Sigmoid colon (tissue), 7 donors: ENCODE data around the gene CYTH4. TPM values are rescaled to one million over a fixed set of nuclear protein-coding genes. Genes with fewer than 3 reads are reported as not detected.
"Not testable (repeated sequence)": the region's sequence is repeated elsewhere in the genome, so short reads cannot be mapped to it uniquely, and the experiment has no call there.

Experiments used
- DNase-seq: peaks from one replicate; pipeline ENCODE4 v3.0.0-alpha.2; 2019
- H3K27ac ChIP-seq, 4 donors: fragments of 200-600 bp; sonication (generic); one replicate each; pipeline ENCODE4 v1.5.1; 2016 to 2019; ENCODE audit warnings: mild to moderate bottlenecking in 1 of 4
- H3K27me3 ChIP-seq, 3 donors: fragments of 200-600 bp; sonication (generic); one replicate each; pipeline ENCODE4 v1.5.1; 2019; ENCODE audit warnings: mild to moderate bottlenecking in 1 of 3
- H3K36me3 ChIP-seq, 4 donors: fragments of 200-600 bp; sonication (generic); one replicate each; pipeline ENCODE4 v1.5.1; 2016 to 2019
- H3K4me1 ChIP-seq, 4 donors: fragments of 200-600 bp; sonication (generic); one replicate each; pipeline ENCODE4 v1.5.1; 2017 to 2019
- H3K4me3 ChIP-seq, 4 donors: fragments of 200-600 bp; sonication (generic); one replicate each; pipeline ENCODE4 v1.5.1; 2017 to 2019; ENCODE audit warnings: mild to moderate bottlenecking in 2 of 4, moderate library complexity in 1 of 4
- H3K9me3 ChIP-seq, 4 donors: fragments of 200-600 bp in 3 of 4; sonication (generic) in 3 of 4; one replicate each; pipeline versions ENCODE4 v1.5.1 to v1.6.1; 2013 to 2019
- EP300 ChIP-seq, 4 donors: sonication (generic); formaldehyde crosslinking; IDR thresholded peaks; one replicate each; pipeline ENCODE4 v1.6.1; 2017; ENCODE audit warnings: antibody characterized with exemption in 4 of 4
- POLR2A ChIP-seq, 2 donors: fragments of 450-650 bp; IDR thresholded peaks; one replicate each; pipeline ENCODE4 v1.6.1; 2016; ENCODE audit warnings: antibody characterized with exemption in 2 of 2, mild to moderate bottlenecking in 2 of 2, moderate library complexity in 2 of 2
- POLR2AphosphoS5 ChIP-seq, 4 donors: sonication (generic); formaldehyde crosslinking; IDR thresholded peaks; one replicate each; pipeline ENCODE4 v1.6.1; 2017; ENCODE audit warnings: antibody characterized with exemption in 4 of 4
- WGBS, 2 donors: extraction: QIAGEN DNeasy Blood & Tissue Kit; methylation state at CpG; one replicate each; pipeline ENCODE4 v1.1.7; 2013; 5-methylcytosine and 5-hydroxymethylcytosine counted together
- intact Hi-C: fragments of 100-400 bp; cut with DNase I; formaldehyde crosslinking; loops from one replicate; pipeline ENCODE4 v1.15.1; 2023
- polyA plus RNA-seq, 3 donors: library from polyadenylated mRNA; stranded (reverse); fragments of 200-250 nt; gene quantifications; one replicate each; pipeline ENCODE4 v1.2.3, GENCODE V29; 2013
- total RNA-seq, 4 donors: library from RNA; depleted of rRNA; stranded (reverse); fragments of >200 nt; gene quantifications; one replicate each; pipeline ENCODE4 v1.1.0, GENCODE V29; 2016
- TF ChIP-seq, protein P1 (sequence below), 4 experiments: fragments of 450-650 bp in 3 of 4; fragments of 200-600 bp in 1 of 4; IDR thresholded peaks; one replicate each; pipeline ENCODE4 v1.5.1; 2016 to 2019; ENCODE audit warnings: antibody characterized with exemption in 4 of 4, mild to moderate bottlenecking in 3 of 4, moderate library complexity in 2 of 4
- donor health status: healthy with polysubstance abuse.
- donor health status: Bipolar disorder and iron deficiency.
- donor health status: healthy.

CYTH4 gene
- total and polyA plus RNA-seq, 7 donors: 4.2 to 22.0 (median 7.2) TPM

DNA sequence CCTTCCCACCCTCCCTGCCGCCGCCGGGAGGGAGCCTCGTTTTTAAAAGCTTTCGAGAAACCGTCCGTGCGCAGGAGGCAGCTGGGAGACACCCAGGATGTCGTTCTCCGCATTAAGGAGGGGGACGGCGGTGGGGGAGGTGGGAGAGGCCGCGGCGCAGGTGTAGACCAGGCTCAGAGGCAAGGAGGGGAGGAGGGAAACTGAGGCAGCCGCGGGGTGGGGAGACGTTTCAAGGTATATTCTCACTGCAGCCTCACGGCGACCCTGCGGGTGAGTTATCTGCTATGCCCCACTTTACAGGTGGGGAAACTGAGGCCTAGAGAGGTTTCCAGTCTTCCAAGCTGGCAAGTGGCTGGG lies 42.7 kb downstream of the CYTH4 start:
- TF ChIP-seq POLR2AphosphoS5 (IDR thresholded peaks at IDR 0.05): no peak
- no peak for TF ChIP-seq POLR2A (IDR thresholded peaks at IDR 0.05)
- no peak for TF ChIP-seq EP300 (IDR thresholded peaks at IDR 0.05)
- TF ChIP-seq, protein P1, sequence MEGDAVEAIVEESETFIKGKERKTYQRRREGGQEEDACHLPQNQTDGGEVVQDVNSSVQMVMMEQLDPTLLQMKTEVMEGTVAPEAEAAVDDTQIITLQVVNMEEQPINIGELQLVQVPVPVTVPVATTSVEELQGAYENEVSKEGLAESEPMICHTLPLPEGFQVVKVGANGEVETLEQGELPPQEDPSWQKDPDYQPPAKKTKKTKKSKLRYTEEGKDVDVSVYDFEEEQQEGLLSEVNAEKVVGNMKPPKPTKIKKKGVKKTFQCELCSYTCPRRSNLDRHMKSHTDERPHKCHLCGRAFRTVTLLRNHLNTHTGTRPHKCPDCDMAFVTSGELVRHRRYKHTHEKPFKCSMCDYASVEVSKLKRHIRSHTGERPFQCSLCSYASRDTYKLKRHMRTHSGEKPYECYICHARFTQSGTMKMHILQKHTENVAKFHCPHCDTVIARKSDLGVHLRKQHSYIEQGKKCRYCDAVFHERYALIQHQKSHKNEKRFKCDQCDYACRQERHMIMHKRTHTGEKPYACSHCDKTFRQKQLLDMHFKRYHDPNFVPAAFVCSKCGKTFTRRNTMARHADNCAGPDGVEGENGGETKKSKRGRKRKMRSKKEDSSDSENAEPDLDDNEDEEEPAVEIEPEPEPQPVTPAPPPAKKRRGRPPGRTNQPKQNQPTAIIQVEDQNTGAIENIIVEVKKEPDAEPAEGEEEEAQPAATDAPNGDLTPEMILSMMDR (IDR thresholded peaks at IDR 0.05): no peak
- H3K27ac ChIP-seq: no peak overlapping the region
- no peaks in the 10 kb centered on the region for H3K9me3 ChIP-seq
- no peaks in the 10 kb centered on the region for H3K36me3 ChIP-seq
- peaks cover 0 to 7% (median 3%) of the 10 kb centered on the region in 4 donors for H3K4me1 ChIP-seq
- 4 to 5% methylated on average over 21 of the region's 21 CpGs for WGBS, 2 donors
- intact Hi-C loops: no loop called here
- H3K4me3 ChIP-seq: no peak overlapping the region
- H3K27me3 ChIP-seq: peaks cover 20 to 71% (median 37%) of the 10 kb centered on the region in 3 donors
- DNase-seq: no peak

DNA sequence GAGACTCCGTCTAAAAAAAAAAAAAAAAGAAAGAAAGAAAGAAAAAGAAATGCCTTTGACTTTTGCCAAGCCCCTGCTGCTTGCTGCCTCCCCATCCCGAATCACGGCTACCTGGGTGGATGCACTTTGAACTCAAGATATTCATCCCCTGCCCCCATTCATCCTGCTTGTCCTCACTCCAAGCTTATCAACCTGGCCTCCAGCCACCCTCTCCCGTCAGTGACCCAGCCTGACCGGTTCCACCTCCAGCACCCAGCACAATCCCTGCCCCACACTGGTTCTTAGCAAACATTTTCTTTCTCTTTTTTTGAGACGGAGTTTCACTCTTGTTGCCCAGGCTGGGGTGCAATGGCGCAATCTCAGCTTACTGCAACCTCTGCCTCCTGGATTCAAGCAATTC lies 44.4 kb downstream of the CYTH4 start:
- 10 to 50% methylated on average over 7 of the region's 7 CpGs for WGBS, 2 donors

DNA sequence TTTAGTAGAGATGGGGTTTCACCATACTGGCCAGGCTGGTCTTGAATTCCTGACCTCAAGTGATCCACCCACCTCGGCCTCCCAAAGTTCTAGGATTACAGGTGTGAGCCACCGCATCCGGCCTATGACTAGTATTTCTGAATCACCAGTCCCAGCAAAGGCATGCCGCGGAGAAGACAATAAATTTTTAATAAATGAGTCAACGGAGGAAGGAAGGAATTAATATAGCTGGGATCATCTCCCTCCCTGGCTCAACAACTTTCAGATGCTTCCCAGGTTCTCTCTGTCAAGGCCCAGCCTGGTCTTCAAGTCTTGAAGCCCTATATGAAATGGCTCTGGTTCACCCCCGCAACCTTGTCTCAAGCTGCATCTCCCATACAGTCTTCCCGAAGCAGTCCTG lies 45.7 kb downstream of the CYTH4 start:
- Histone ChIP-seq H3K27me3 (peaks cover 29 to 97% (median 66%) of the 10 kb centered on the region in 3 donors), H3K36me3 (no peaks in the 10 kb centered on the region), H3K27ac (no peak overlapping the region), H3K4me3 (no peak overlapping the region), H3K9me3 (no peaks in the 10 kb centered on the region), H3K4me1 (peaks cover 0 to 7% (median 3%) of the 10 kb centered on the region in 4 donors)
- 91 to 94% methylated on average over 8 of the region's 8 CpGs for WGBS, 2 donors
- intact Hi-C loops: no loop called here
- no peak for DNase-seq
- TF ChIP-seq POLR2AphosphoS5 (IDR thresholded peaks at IDR 0.05) (no peak), EP300 (IDR thresholded peaks at IDR 0.05) (no peak)
- TF ChIP-seq, protein P1 (IDR thresholded peaks at IDR 0.05): no peak

More for the DNA sequence above, 44.4 kb downstream of the CYTH4 start:
- no peaks in the 10 kb centered on the region for H3K9me3 ChIP-seq
- no peak for DNase-seq
- TF ChIP-seq POLR2A (IDR thresholded peaks at IDR 0.05): no peak
- TF ChIP-seq, protein P1 (IDR thresholded peaks at IDR 0.05): no peak
- no peak for TF ChIP-seq POLR2AphosphoS5 (IDR thresholded peaks at IDR 0.05)
- no peak for TF ChIP-seq EP300 (IDR thresholded peaks at IDR 0.05)
- H3K27ac ChIP-seq: no peak overlapping the region
- no peak overlapping the region for H3K4me3 ChIP-seq
- intact Hi-C loops: no loop called here
- no peaks in the 10 kb centered on the region for H3K36me3 ChIP-seq
- H3K27me3 ChIP-seq: peaks cover 24 to 89% (median 53%) of the 10 kb centered on the region in 3 donors
- peaks cover 0 to 7% (median 3%) of the 10 kb centered on the region in 4 donors for H3K4me1 ChIP-seq

DNA sequence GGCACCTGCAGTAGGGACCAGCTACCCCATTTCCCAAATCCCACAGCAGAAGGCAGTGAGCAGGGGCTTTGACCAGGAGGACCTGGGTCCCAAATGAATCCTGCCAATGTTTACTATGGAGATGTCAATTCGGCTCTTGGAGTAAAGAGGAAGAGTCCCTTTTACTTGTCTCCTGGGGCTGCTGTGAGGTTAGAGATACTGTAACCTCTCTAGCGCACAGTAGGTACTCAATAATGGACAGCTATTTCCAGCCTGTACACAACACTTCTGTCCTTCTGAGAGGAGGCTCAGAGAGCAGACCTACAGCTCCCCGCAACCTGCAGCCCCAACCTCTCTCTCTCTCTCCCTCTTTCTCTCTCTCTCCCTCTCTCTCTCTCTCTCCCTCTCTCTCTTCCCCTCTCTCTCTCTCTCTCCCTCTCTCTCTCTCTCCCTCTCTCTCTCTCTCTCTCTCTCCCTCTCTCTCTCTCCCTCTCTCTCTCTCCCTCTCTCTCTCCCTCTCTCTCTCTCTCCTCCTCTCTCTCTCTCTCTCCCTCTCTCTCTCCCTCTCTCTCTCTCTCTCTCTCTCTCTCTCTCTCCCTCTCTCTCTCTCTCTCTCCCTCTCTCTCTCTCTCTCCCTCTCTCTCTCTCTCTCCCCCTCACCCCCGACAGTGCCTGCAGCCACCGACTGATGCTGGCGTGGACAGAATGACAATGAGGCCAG lies 46.4 kb downstream of the CYTH4 start:
- H3K36me3 ChIP-seq, H3K4me1 ChIP-seq, intact Hi-C loops, H3K27ac ChIP-seq, H3K4me3 ChIP-seq, H3K9me3 ChIP-seq, DNase-seq: not testable (repeated sequence)
- 61 to 84% methylated on average over 6 of the region's 6 CpGs for WGBS, 2 donors
- H3K27me3 ChIP-seq: peaks cover 27 to 97% (median 70%) of the 10 kb centered on the region in 3 donors

DNA sequence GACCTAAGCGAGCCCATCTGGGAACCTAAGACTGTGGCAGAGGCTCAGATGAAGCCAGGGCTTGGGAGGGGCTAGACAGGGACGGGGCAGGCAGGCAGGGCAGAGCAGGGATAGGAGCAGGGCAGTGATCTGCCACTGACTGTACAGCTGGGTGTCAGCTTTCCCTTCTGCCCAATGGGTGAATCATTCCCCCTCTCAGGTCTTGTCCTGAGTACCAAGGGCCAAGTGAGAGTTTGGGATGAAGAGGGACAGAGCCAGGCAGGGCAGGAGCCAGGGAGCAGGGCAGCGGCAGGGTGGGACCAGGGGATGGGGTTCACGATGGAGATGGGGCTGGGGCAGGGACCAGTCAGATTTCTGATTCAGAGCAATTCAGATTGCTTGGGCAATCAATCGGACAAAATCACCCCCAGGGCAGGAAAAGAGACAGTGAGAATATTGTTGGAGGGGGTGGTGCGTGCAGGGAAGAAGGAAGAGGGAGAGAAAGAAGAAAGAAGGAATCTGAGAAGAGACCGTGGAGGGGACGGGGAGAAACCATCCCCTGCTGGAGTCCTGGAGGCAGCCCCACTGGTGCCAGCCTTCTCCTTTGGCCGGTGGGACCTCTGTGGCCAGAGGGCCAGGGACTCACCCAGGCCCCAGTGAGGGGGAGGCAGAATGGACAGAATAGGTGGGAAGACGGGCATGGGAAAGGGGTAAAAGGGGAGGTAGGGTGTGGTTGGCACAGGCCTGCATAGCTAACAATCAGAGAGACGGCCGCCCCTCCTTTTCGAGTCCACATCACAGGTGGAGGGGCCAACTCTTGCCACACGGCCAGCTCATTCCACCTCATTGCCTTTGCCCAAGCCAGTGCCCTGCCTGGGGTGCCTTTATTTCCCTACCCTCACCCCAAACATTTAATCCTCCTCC lies 47.2 kb downstream of the CYTH4 start:
- H3K9me3 ChIP-seq: no peaks in the 10 kb centered on the region
- 63 to 74% methylated on average over 14 of the region's 14 CpGs for WGBS, 2 donors
- H3K27ac ChIP-seq: no peak overlapping the region
- no peak overlapping the region for H3K4me3 ChIP-seq
- H3K27me3 ChIP-seq: peaks cover 27 to 97% (median 70%) of the 10 kb centered on the region in 3 donors
- no peaks in the 10 kb centered on the region for H3K36me3 ChIP-seq
- TF ChIP-seq, protein P1 (IDR thresholded peaks at IDR 0.05): no peak
- peaks cover 0 to 9% (median 3%) of the 10 kb centered on the region in 4 donors for H3K4me1 ChIP-seq
- intact Hi-C loops: no loop called here
- no peak for DNase-seq
